GM12878 (cell line): ENCODE results near the gene COX19.
"Not testable (repeated sequence)": the region's sequence is repeated elsewhere in the genome, so short reads cannot be mapped to it uniquely, and the experiment has no call there.

ENCODE experiments used
- CTCF ChIP-seq, 3 experiments: IDR thresholded peaks in 2 of 3; conservative IDR thresholded peaks in 1 of 3; 2 replicates each; pipeline ENCODE4 v1.5.1; 2011; ENCODE audit warnings: low read depth in 3 of 3, low read length in 3 of 3, mild to moderate bottlenecking in 3 of 3, control low read depth in 2 of 3, moderate library complexity in 2 of 3, inconsistent platforms in 1 of 3, mixed read lengths in 1 of 3; ENCODE audit not compliant: control insufficient read depth in 2 of 3, insufficient read depth in 1 of 3; ENCODE audit errors: extremely low read depth in 1 of 3
- HCFC1 ChIP-seq: fragments of 150-350 bp; IDR thresholded peaks from 2 replicates; pipeline ENCODE4 v1.6.1; 2014; ENCODE audit warnings: low read length
- POLR2A ChIP-seq: IDR thresholded peaks from 2 replicates; pipeline ENCODE4 v1.6.1; 2011; ENCODE audit warnings: low read depth, mild to moderate bottlenecking, low read length
- RAD21 ChIP-seq: IDR thresholded peaks from 2 replicates; pipeline ENCODE4 v1.6.1; 2011; ENCODE audit warnings: mild to moderate bottlenecking, low read depth, low read length, moderate library complexity; ENCODE audit not compliant: insufficient read depth
- SIN3A ChIP-seq: IDR thresholded peaks from 2 replicates; pipeline ENCODE4 v1.6.1; 2012; ENCODE audit warnings: low read depth, low read length, improper control_type of control experiment
- SMC3 ChIP-seq: IDR thresholded peaks from 2 replicates; pipeline ENCODE4 v1.6.1; 2011; ENCODE audit warnings: low read length, improper control_type of control experiment, borderline replicate concordance
- TARDBP ChIP-seq: IDR thresholded peaks from 2 replicates; pipeline ENCODE4 v1.6.1; 2016; ENCODE audit warnings: borderline replicate concordance
- USF2 ChIP-seq: IDR thresholded peaks from 2 replicates; pipeline ENCODE4 v1.6.1; 2011; ENCODE audit warnings: low read depth, low read length, improper control_type of control experiment, borderline replicate concordance
- TF ChIP-seq, protein P1 (sequence below): IDR thresholded peaks from 2 replicates; pipeline ENCODE4 v1.6.1; 2012; ENCODE audit warnings: mild to moderate bottlenecking, low read depth, low read length

DNA sequence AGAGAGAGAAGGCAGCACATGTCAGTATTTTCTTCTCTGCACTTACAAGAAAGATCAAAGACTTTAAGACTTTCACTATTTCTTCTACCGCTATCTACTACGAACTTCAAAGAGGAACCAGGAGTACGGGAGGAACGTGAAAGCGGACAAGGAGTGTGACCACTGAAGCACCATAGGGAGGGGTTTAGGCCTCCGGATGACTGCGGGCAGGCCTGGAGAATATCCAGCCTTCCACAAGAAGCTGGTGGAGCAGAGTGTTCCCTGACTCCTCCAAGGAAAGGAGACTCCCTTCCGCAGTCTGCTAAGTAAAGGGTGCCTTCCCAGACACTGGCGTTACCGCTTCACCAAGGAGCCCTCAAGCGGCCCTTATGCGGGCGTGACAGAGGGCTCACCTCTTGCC, 14.4 kb downstream of the COX19 start:
- not testable (repeated sequence) for TF ChIP-seq TARDBP; SIN3A; HCFC1; CTCF (IDR thresholded peaks at IDR 0.05 in 2 of 3, conservative IDR thresholded peaks at IDR 0.05 in 1 of 3; ENCODE audit: control insufficient read depth in 2 of 3, extremely low read depth in 1 of 3, insufficient read depth in 1 of 3, low read depth in 3 of 3, low read length in 3 of 3); SMC3; POLR2A; RAD21; USF2
- TF ChIP-seq, protein P1, sequence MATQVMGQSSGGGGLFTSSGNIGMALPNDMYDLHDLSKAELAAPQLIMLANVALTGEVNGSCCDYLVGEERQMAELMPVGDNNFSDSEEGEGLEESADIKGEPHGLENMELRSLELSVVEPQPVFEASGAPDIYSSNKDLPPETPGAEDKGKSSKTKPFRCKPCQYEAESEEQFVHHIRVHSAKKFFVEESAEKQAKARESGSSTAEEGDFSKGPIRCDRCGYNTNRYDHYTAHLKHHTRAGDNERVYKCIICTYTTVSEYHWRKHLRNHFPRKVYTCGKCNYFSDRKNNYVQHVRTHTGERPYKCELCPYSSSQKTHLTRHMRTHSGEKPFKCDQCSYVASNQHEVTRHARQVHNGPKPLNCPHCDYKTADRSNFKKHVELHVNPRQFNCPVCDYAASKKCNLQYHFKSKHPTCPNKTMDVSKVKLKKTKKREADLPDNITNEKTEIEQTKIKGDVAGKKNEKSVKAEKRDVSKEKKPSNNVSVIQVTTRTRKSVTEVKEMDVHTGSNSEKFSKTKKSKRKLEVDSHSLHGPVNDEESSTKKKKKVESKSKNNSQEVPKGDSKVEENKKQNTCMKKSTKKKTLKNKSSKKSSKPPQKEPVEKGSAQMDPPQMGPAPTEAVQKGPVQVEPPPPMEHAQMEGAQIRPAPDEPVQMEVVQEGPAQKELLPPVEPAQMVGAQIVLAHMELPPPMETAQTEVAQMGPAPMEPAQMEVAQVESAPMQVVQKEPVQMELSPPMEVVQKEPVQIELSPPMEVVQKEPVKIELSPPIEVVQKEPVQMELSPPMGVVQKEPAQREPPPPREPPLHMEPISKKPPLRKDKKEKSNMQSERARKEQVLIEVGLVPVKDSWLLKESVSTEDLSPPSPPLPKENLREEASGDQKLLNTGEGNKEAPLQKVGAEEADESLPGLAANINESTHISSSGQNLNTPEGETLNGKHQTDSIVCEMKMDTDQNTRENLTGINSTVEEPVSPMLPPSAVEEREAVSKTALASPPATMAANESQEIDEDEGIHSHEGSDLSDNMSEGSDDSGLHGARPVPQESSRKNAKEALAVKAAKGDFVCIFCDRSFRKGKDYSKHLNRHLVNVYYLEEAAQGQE = not testable (repeated sequence)
